NCI-H82 treated with DMSO at 0.1 percent for 48 hours (cell line): Measurements from ENCODE around the gene MLNR.

Experiments used
- DNase-seq: peaks from one replicate; lab custom pipeline; 2025; ENCODE audit not compliant: unreplicated experiment; lab: John Stamatoyannopoulos, UW

MLNR gene

GRCh38 chr13:49225223-49226042, 5.3 kb downstream of the MLNR start:
- no peak for DNase-seq

- DNase-seq = no peak
Observed at GRCh38 chr13:49226613-49227012, 6.5 kb downstream of the MLNR start.

GRCh38 chr13:49234741-49235140, 14.6 kb downstream of the MLNR start:
- no peak for DNase-seq

GRCh38 chr13:49235856-49236431, 15.8 kb downstream of the MLNR start:
- no peak for DNase-seq

- DNase-seq = no peak
Observed at GRCh38 chr13:49238621-49239020, 18.5 kb downstream of the MLNR start.

- no peak for DNase-seq
Observed at GRCh38 chr13:49240017-49240416, 19.9 kb downstream of the MLNR start.

- no peak for DNase-seq
Observed at GRCh38 chr13:49241296-49241695, 21.2 kb downstream of the MLNR start.

GRCh38 chr13:49245101-49245500, 25.0 kb downstream of the MLNR start:
- no peak for DNase-seq

GRCh38 chr13:49246850-49247642, 26.9 kb downstream of the MLNR start:
- DNase-seq = no peak

GRCh38 chr13:49247643-49248621, 27.8 kb downstream of the MLNR start, which contains the start of gene CDADC1:
Gene CDADC1 (plus strand): TSS chr13:49247925. CDS start chr13:49248038, 113 bp downstream.
- DNase-seq = peak; percentile 91

GRCh38 chr13:49248622-49249002, 28.5 kb downstream of the MLNR start:
- no peak for DNase-seq

- no peak for DNase-seq
Observed at GRCh38 chr13:49251326-49251725, 31.2 kb downstream of the MLNR start.

- DNase-seq = no peak
Observed at GRCh38 chr13:49253310-49253709, 33.2 kb downstream of the MLNR start.

- no peak for DNase-seq
Observed at GRCh38 chr13:49254007-49254406, 33.9 kb downstream of the MLNR start.

- no peak for DNase-seq
Observed at GRCh38 chr13:49256841-49257240, 36.7 kb downstream of the MLNR start.

- DNase-seq = no peak
Observed at GRCh38 chr13:49258089-49258796, 38.1 kb downstream of the MLNR start.

- no peak for DNase-seq
Observed at GRCh38 chr13:49259586-49259985, 39.4 kb downstream of the MLNR start.

- no peak for DNase-seq
Observed at GRCh38 chr13:49262634-49263033, 42.5 kb downstream of the MLNR start.

GRCh38 chr13:49265822-49266221, 45.7 kb downstream of the MLNR start:
- peak; percentile 17 for DNase-seq

- DNase-seq = no peak
Observed at GRCh38 chr13:49271264-49271663, 51.1 kb downstream of the MLNR start.
